Fibroblast of mammary gland (primary cell): ENCODE measurements around the gene DCAF7.

Experiments used
- DNase-seq: peaks from one replicate; pipeline ENCODE4 v3.0.0-alpha.2; 2010; ENCODE audit warnings: low read depth
- H3K4me3 ChIP-seq: 2 replicates; pipeline ENCODE4 v1.5.1; 2011; ENCODE audit warnings: low read depth, mild to moderate bottlenecking, low read length, moderate library complexity; ENCODE audit not compliant: control insufficient read depth
- TF ChIP-seq, protein P1 (sequence below): conservative IDR thresholded peaks from 2 replicates; pipeline ENCODE4 v1.5.1; 2011; ENCODE audit warnings: low read depth, low read length, inconsistent platforms; ENCODE audit not compliant: control insufficient read depth, insufficient read depth

Gene DCAF7

DNA sequence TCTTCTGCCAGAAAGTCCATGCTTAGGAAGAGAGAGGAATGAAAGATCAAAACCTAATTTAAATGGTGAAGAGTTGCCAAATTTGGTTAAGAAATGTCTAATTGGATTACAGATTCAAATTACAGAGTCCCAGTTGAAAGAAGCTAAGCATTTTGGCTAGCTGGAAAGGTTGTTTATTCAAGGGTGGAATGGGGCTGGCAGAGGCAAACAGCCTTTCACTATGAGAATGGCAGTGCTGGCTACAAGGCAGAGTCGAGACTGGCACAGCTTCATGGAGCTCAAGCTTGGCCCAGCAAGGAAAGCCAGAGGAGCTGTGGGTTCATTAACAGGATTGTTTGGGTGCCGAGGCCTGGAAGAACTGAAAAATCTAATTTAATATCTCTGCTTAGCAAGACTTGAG, 85.5 kb downstream of the DCAF7 start:
- H3K4me3 ChIP-seq: no peak overlapping the region
- TF ChIP-seq, protein P1, sequence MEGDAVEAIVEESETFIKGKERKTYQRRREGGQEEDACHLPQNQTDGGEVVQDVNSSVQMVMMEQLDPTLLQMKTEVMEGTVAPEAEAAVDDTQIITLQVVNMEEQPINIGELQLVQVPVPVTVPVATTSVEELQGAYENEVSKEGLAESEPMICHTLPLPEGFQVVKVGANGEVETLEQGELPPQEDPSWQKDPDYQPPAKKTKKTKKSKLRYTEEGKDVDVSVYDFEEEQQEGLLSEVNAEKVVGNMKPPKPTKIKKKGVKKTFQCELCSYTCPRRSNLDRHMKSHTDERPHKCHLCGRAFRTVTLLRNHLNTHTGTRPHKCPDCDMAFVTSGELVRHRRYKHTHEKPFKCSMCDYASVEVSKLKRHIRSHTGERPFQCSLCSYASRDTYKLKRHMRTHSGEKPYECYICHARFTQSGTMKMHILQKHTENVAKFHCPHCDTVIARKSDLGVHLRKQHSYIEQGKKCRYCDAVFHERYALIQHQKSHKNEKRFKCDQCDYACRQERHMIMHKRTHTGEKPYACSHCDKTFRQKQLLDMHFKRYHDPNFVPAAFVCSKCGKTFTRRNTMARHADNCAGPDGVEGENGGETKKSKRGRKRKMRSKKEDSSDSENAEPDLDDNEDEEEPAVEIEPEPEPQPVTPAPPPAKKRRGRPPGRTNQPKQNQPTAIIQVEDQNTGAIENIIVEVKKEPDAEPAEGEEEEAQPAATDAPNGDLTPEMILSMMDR: no peak
- no peak for DNase-seq

- H3K4me3 ChIP-seq: no peak overlapping the region
- TF ChIP-seq, protein P1: no peak
- DNase-seq: no peak
Measured at GRCh38 chr17:63639125-63639524, 88.8 kb downstream of the DCAF7 start.

GRCh38 chr17:63640038-63640437, 89.8 kb downstream of the DCAF7 start:
- no peak for DNase-seq
- H3K4me3 ChIP-seq: no peak overlapping the region
- TF ChIP-seq, protein P1: no peak

DNA sequence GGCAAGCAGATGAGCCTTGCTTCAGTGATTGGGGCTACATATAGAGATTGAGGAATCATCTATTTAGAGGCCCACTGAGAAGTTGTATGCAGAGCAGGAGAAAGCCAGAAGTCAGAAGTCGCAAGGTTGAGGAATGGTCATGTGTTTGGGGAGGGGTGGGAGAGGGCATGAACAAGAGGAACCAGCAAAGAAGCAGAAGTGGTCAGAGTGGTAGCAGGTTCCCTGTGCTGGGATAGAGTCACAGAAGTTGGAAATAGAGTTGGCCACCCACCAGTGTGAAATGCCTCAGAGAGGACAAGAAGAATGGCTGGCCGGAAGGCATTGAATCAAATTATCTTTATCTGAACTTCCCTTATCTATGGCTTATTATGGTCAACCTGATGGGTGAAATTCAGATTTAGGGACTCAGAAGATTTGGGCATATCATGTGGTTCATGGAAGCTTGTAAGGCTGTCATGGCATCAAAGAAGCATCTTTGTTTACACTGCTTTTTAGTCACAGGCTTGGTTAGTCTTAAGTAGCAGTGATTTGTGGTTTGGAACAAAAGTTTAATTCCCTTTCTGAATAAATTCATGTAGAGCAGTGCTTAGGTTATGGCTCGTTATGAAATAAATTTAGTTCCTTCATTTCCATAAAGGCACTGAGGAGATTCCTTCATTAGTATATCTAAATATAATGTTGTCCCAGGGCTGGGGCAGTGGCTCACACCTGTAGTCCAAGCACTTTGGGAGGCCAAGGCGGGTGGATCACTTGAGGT, 91.6 kb downstream of the DCAF7 start:
- DNase-seq: no peak
- H3K4me3 ChIP-seq: no peak overlapping the region
- TF ChIP-seq, protein P1: no peak
